HG03342 (cell line): Measurements from ENCODE around the gene ARHGDIA.

Experiments
- ATAC-seq: cut with Tn5 transposase; IDR thresholded peaks from one replicate; pipeline ENCODE4 v1.9.1; 2021; ENCODE audit warnings: mild to moderate bottlenecking, moderate library complexity; ENCODE audit not compliant: unreplicated experiment

The ARHGDIA gene

GRCh38 chr17:81906476-81907218 is 35.5 kb upstream of the ARHGDIA start:
- ATAC-seq = no peak

- ATAC-seq = no peak
Measured at GRCh38 chr17:81905993-81906392, 34.9 kb upstream of the ARHGDIA start.

- no peak for ATAC-seq
Measured at GRCh38 chr17:81905424-81905875, 34.3 kb upstream of the ARHGDIA start.

GRCh38 chr17:81904600-81905423 is 33.7 kb upstream of the ARHGDIA start:
- no peak for ATAC-seq

GRCh38 chr17:81903896-81904599 is 32.9 kb upstream of the ARHGDIA start:
- ATAC-seq = no peak

- ATAC-seq = no peak
Measured at GRCh38 chr17:81903415-81903831, 32.3 kb upstream of the ARHGDIA start.

GRCh38 chr17:81902653-81903414 is 31.7 kb upstream of the ARHGDIA start:
- no peak for ATAC-seq

- ATAC-seq = no peak
Measured at GRCh38 chr17:81902023-81902652, 31.0 kb upstream of the ARHGDIA start, which contains the start of gene NPB. Gene NPB (plus strand): TSS chr17:81902238. CDS start chr17:81902278, 40 bp downstream.

- no peak for ATAC-seq
Measured at GRCh38 chr17:81901167-81902022, 30.3 kb upstream of the ARHGDIA start.

- no peak for ATAC-seq
Measured at GRCh38 chr17:81900181-81900820, 29.2 kb upstream of the ARHGDIA start.

- ATAC-seq = no peak
Measured at GRCh38 chr17:81899514-81900166, 28.5 kb upstream of the ARHGDIA start.

- ATAC-seq = no peak
Measured at GRCh38 chr17:81898885-81899284, 27.7 kb upstream of the ARHGDIA start.

- no peak for ATAC-seq
Measured at GRCh38 chr17:81898029-81898866, 27.1 kb upstream of the ARHGDIA start.

- no peak for ATAC-seq
Measured at GRCh38 chr17:81895400-81895799, 24.3 kb upstream of the ARHGDIA start.

- peak; percentile 16 for ATAC-seq
Measured at GRCh38 chr17:81891303-81891552, 20.1 kb upstream of the ARHGDIA start.

GRCh38 chr17:81890447-81891302 is 19.5 kb upstream of the ARHGDIA start:
- ATAC-seq = peak; percentile 13

- ATAC-seq = no peak
Measured at GRCh38 chr17:81889602-81890001, 18.5 kb upstream of the ARHGDIA start.
